NCI-H510A (cell line): ENCODE results near the gene TRIM28.
"Not testable (repeated sequence)": the region's sequence is repeated elsewhere in the genome, so short reads cannot be mapped to it uniquely, and the experiment has no call there.

Experiments
- DNase-seq: peaks from one replicate; lab custom pipeline; 2025; lab: John Stamatoyannopoulos, UW

Gene TRIM28

DNA sequence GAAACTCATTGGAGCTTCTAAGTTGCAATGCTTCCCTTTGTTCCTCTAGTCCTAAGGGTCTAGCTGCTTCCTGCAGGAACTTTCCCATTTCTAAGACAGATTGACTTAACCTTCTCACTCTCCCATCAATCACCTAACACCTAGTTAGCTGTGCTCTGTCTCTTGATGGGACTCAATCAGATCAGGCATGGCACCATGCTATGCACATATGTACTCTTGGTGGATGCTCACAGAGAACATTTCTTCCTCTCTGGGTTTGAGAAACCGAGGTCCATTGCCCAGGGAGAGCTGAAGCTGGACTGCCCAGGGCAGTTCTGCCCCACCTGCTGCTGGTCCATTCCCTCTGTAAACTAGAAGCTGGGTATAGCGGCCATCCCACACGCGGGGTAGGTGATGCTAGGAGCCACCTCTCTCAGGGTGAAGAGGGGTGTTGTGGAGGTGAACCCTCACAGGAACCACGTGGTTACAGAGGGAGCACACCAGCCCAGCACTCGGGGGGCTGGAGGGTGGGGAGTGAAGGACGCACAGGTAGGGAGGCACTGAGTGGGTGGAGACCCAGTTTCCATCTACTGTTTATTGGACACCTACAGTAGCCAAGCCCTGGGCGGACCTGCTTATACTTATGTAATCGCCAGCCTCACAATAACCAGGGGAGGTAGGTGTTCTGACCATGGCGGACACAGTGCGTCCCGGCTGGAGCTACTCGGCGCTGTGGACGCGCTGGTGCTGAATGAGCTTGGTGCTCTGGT lies 17.7 kb downstream of the TRIM28 start:
- no peak for DNase-seq

DNA sequence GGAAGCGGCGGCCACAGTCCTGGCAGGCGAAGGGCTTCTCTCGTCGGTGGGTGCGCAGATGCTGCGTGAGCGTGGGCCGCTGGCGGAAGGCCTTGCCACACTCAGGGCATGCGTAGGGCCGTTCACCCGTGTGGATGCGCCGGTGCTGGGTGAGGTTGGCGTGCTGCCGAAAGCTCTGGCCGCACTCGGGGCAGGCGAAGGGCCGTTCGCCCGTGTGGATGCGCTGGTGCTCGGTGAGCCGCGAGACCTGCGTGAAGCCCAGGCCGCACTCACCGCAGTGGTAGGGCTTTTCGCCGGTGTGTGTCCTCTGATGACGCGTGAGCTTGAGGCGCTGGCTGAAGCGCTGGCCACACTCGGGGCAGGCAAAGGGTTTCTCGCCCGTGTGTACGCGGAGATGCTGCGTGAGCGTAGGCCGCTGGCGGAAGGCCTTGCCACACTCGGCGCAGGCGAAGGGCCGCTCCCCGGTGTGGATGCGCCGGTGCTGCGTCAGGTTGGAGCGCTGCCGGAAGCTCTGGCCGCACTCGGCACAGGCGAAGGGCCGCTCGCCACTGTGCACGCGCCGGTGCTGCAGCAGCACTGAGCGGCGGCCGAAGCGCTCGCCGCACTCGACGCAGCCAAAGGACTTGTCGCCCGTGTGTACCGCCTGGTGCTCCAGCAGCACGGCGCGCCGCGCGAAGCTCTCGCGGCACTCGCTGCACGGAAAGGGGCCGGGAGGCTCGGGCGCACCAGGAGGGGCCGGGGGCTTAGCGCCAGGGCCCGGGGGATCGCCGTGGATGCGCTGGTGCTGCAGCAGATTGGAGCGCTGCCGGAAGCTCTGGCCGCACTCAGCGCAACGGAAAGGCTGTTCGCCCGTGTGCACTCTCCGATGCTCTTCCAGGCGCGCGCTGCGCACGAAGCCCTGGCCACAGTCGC lies 18.5 kb downstream of the TRIM28 start:
- no peak for DNase-seq

DNA sequence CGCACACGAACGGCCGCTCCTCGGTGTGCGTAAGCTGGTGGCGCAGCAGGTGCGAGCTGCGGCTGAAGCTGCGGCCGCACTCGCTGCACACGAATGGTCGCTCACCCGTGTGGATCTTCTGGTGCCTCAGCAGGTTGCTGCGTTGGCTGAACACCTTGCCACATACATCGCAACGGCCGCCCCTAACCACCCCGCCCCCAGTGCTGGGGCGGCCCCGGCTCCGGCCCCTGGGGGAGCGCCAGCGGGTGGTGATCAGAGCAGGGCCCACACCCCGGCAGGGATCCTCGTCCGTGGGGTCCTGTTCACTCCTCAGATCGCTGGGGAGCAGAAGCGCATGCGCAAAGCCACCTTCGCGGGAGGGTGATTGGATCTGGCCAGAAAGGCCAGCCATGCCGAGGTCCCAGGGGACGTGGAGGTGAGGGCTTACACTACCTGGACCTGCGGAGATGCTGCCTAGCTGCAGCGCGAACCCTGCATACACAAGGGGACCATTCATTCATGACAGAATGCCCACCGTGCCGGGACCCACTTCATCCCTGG lies 19.2 kb downstream of the TRIM28 start:
- DNase-seq: no peak

DNA sequence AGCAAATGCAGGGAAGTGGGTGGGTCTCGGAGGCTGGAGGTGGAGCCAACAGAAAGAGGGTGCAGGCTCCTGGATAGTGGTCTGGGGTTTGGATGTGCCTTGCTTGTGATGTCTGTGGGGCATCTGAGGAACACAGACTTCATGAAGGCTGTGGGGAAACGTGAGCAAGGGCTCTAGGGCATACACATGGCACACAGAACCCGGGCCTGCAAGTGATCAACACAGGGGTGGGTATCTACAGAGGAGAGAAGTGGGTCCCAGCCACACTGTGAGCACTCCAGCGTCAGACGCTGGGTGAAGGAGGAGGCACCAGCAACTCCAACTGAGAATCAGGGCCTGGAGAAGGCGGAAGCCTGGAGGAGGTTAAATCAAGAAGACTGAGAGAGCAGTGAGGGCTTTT lies 20.0 kb downstream of the TRIM28 start:
- no peak for DNase-seq

DNA sequence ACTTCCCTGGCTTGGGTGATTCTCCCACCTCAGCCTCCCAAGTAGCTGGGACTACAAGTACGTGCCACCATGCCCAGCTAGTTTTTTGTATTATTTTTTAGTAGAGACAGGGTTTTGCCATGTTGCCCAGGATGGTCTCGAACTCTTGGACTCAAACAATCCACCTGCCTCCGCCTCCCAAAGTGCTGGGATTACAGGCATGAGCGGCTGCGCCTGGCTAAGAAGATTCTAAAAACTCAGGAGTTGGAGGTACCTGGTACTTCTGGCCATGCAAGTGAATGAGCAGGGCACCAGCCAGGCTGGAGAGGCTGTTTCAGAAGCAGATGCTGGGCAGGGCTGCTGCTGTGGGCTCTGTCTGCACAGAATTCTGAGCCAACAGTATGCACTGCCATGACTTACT lies 23.1 kb downstream of the TRIM28 start:
- no peak for DNase-seq

DNA sequence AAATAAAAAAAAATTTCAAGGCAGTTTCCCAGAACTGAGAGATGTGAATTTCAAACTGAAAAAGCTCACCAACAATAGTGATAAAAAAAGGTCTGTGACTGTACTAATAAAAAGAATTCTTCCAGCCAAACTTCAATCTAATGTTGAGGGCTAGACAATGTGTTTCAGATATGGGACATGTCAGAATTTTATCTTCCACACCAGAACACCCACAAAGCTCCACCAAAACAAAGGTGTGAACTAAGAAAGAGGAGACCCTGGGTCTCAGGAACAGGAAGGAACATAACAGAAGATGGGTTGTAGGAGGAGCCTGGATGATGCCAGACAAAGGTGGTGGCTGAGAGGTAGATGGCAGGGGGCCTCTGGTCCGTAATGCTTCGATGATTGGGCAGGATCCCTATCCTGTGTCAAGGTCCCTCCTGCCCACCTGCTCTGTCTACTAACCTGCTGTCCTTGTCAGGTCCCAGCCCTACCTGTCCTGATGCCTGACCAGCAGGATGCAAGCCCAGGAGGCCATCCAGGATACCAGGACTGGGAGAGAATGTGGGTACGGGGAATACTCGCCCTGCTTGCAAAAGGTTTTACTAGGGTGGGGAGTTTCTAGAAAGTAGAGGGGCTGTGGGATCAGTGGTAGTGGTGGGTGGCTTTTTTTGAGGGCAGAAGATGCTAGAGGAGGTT lies 24.7 kb downstream of the TRIM28 start:
- DNase-seq: no peak

DNA sequence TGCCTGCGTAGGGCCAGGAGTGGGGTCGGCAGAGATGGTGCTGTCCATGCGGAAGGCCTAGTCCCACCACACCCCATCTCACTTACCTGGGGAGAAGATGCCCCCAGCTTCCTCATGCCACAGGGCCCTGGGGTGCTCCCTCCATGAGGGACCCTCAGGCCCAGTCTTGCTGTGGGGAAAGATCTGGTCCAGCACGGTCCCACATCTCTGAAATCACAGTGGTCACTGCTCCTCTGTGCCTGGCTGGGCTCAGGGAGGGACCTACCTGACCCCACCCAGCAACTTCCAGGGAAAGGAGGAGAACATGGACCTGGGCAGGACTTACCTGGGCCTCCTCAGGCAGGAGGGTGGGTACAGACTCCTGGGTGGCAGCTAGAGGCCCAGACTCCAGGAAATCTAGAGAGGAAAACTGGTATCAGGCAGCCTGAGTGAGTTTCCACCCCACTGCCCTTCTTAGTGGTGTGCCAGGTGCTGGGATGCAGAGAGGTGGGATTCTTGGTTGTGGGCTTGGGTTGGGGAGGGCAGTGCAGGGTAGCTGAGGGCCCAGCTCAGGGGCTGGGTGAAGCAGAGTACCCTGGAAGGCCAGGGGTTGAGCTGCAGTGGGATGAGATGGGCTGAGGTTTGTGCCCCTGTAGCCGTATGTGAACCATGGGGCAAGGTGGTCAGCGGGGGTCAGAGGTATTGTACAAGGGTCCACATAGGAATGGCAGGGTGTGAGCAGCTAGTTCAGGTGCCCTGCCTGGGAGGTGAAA lies 25.5 kb downstream of the TRIM28 start:
- no peak for DNase-seq

DNA sequence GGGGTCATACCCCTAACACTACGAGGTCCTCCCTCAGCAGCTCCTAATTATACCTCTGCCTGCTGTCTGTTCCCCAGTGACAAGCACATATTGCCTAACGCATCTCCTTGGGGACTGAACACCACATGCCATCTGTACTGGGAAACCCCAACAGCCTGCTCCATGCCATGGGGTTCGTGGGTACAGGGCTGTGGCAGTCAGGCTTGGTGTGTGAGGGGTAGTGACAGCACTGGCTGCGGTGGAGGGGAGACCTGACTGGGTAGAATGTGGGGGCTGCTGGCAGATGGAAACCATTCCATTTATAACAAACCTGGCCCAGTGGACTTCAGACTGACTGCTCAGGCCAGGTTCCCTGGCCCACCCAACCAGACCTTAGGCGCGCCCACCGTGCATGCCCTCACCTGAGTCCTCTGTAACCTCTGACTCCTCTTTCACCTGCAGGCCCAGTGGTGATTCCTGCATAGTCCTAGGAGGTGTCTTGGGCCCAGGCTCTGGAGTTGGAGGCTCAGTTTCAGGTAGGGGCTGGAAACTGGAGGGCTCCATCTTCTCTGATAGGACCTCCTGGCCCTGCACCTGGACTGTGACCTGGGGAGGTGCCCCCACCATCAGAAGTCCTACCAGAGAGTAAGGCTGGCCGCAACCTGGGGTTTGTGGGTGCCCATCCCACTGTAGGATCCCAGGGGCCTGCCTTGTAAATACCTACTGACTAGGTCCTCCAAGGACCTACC lies 26.2 kb downstream of the TRIM28 start:
- DNase-seq: no peak

DNA sequence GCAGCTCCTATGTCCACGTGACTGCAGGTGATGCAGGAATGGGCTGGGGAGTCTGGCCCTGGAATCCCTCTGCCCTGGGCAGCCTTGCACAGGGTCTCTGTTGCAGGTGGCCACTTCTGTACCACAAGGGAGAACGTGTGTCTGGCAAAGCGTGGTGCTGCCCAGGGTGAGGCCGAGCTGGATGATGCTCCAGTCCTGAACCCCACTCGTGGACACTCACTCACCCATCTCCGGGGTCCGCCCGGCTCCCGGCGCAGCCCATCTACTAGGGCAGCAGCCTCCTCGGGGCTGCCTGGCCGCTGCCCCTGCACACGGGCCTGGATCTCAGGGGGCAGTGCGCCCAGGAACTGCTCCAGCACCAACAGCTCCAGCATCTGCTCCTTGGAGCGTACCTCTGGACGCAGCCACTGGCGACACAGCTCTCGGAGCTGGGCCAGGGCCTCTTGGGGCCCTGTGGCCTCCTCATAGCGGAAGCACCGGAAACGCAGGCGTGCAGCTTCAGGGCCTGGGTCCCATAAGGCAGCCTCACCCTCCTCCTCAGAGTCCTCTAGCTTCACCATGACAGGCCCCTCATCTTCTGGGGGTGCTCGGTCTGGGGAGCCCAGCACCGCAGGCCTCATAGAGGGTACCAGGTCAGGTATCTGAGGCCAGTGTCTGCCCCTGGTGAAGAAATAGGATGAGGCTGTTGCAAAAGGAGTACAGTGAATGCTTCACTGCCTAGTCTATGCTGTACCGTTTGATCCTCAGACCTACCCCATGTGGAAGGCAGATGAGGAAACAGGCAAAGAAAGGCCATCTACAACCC lies 27.1 kb downstream of the TRIM28 start:
- no peak for DNase-seq

DNA sequence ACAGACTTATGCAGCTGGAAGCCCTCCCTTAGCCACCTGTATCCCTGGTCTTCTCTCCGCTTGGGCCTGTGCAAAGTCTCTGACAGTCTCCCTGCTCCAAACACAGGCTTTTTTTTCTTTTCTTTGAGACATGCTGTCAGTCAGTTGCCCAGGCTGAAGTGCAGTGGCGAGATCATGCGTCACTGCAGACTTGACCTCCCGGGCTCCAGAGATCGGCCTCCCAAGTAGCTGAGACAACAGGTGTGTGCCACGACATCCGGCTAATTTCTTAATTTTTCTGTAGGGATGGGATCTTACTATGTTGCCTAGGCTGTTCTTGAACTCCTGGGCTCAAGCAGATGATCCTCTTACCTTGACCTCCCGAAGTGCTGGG lies 27.7 kb downstream of the TRIM28 start:
- DNase-seq: no peak

DNA sequence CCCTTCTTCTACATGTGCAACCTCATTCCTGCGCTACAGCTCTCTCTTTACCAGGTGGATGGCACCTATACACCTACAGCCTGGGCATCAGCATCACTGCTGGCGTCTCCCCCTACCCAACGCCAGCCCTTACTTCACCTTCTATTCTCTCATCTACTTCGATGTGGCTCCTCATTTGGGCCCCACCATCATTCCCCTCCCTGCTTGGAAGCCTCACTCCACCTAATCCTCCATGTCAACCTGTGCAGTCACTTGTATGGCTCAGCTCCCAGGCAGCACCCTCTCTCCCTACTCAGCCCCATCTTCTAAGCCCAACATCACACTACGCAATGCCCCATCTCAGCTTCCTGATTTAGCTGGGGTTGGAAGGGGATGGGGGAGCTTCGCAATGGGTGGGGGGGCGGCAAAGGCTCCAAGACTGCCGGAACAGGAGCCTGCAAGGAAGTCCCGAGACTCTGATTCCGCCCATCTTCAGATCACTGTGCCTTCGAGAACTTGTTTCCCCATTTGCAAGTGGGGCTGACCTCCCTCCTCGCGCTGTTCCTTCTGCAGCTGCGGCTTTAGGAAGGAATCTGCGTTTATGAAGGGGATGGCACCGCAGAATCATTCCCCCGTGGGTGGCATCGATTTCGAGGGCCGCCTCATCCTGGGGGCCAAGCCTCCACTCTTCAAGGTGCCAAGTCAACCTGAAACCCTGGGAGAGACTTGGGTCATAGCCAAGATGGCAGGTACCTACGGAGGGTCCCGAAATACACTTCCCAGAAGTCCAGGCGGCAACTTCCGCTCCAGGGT lies 28.4 kb downstream of the TRIM28 start:
- no peak for DNase-seq

DNA sequence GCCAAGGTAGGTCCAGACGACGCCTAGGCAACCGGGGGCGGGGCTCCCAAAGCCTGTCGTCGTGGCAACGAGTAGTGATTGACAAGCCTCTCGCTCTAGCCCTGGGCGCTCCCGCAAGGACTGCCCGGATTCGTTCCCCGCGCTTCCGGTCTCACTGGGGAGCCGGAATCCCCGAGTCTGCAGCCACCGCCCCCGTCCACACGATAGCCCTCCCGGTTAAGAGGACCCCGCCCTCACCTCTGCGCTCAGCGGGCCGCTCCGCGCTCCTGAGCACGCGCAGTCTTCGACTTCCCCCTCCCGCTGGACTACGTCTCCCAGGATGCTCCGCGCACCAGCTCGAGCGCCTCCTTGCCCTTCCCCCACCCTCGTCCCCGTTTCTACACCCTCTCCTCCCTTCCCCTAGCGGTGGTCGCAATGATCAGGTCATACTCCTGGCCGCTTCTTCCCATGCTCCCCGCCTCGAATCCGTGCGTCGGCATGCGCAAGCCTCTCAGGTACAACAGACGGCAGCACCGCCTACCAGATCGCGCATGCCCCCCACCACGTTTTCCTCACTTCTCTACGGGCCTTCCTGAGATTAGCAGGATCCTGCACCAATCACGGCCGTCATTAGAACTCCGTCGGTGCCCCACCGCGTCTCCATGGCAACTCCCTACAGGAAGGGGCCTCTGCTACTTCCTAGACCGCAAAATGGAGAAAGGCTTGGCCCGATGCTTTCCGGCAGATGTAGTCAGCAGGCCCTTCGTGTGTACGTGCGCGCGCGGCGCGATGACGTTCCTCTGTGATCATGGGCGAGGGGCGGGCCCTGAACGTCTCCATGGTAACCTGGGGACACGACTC lies 29.2 kb downstream of the TRIM28 start, which contains the start of gene MZF1:
TSS of gene MZF1 (minus strand) at position 518 of the 840 bp plus-strand sequence. CDS start 1,946 bp downstream, outside the sequence.
- DNase-seq: no peak

DNA sequence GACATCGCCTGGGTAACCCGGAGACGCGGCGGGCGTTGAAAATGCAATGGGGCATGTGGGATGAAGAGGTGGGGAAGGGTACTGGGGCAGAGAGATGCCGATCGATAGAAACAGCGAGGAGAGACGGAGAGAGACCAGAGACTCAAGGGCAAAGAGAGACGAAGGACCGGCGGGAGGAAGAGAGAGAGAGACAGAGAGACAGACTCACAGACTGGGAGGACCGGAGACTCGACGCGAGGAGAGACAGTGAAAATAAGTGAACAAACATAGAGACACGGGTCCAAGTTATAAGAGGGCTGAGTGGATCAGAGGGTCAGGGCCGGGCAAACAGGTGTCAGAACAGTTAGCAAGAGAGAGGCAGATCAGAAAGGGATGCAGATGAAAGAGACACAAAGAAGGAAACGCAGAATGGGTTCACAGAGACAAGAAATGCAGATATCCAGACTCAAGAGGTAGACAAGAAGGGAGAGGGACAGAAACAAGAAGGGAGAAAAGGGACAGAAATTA lies 29.8 kb downstream of the TRIM28 start:
- no peak for DNase-seq

DNA sequence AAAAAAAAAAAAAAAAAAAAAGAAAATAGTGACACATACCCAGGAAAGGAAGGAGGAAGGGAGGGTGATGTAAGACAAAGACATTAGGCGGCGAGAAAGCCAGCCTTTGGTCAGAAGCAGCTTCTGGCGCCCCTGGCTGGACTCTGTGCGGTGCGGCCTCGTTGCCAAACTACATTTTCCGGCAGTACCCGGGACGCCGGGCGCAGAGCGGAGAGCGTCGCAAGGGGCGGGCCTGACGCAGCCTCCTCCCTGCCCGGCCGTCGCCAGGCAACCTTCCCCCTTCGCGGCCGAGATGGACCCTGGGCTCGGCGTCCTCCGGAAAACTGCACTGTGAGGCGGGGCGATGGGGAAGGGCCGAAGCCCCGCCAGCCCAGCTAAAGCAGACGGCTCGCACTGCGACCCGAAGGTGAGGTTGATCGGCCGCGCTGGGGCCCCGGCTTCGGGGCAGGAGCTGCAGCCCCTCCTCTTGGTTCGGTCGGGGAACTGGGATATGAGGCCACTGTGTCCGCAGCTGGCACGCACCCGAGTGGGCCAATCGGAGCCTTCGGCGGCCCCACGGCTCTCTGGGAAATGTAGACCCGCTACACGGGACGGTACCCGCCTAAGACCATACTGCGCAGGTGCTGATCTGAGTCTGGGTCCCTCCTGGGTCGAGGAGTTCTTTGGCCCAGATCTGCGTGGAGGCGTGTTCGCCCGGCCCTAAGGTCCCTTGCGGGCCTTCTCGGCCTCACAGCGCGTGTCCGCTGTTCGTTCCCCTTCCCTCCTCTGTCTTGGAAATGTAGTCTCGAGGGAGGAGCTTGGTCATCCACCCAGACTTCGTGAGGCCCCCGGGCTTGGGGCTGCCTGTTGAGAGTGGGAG lies 31.5 kb downstream of the TRIM28 start:
- no peak for DNase-seq

DNA sequence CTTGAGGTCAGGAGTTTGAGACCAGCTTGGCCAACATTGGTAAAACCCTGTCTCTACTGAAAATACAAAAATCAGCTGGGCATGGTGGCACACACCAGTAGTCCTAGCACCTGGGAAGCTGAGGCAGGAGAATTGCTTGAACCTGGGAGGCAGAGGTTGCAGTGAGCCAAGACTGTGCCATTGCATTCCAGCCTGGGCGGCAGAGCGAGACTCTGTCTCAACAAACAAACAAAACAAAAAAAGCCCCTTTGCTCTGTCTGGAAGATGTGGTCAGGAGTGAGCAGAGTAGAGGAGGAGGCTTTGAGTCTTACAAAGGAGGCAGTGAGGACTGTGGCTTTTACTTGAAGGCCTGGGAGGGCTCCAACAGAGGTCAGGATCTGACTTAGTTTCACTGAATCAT lies 33.7 kb downstream of the TRIM28 start:
- DNase-seq: not testable (repeated sequence)

DNA sequence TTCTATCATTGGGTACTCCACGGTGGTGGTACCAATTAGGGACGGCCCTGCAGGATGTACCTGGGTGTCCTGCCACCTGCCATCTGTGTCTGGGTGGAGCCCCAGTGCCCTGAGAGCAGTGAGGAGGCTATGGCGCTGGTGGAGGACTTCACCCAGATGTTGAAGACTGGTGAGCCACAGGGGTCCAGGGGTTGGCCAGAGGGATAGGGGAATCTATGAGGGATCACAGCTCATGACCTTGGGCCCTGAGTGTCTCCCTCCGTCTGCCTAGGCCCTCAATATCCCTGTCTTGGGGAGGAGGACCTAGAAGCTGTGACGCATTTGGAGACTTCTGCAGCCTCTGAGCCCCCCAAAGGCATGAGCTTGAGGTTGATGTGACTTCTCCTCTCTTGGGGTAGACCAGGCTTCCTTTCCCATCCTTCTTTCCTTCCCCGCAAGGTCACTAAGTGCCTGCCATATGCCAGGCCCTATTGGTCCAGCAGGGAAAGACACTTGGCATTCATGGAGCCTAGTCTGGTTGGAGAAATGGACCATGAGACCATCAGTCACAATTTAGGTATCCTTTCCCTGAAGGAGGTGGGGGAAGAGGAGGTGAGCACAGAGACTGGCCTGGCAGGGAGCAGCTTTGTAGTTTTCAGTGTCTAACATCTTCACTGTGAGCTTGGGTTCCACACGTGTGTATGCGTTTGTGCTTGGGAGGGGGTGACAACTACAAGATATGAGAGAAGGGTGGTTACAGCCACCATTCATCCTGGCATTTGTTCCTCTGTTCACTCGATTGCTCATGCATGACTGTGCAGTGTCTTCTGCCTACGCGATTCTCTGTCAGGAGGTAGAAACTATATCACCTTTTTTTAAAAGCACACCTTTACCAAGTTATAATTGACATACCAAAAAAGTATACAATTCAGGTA lies 34.4 kb downstream of the TRIM28 start:
- DNase-seq: no peak
